Measurements from ENCODE around the gene CCDC126.
"Not testable (repeated sequence)": the region's sequence is repeated elsewhere in the genome, so short reads cannot be mapped to it uniquely, and the experiment has no call there.

The CCDC126 gene

GRCh38 chr7:23585304-23585703, 11.9 kb upstream of the CCDC126 start:
- H2BK5ac ChIP-seq (ENCODE audit: low read length): not testable (repeated sequence)
- no CpG with 5 or more reads among the region's 10 CpGs for WGBS (ENCODE audit: extremely low coverage, insufficient coverage, low lambda C conversion rate)

GRCh38 chr7:23586159-23586558, 11.0 kb upstream of the CCDC126 start:
- no peak overlapping the region for H2BK120ac ChIP-seq (ENCODE audit: low read depth, low read length)

More at GRCh38 chr7:23585304-23585703, 11.9 kb upstream of the CCDC126 start:
- not testable (repeated sequence) for DNase-seq; H3K79me2 ChIP-seq (ENCODE audit: control insufficient read depth, insufficient read depth, low read length); H3K4me3 ChIP-seq (ENCODE audit: low read length); H4K5ac ChIP-seq (ENCODE audit: low read length); H3K4ac ChIP-seq (ENCODE audit: low read depth, low read length); H3K27ac ChIP-seq (ENCODE audit: low read depth, low read length); H2BK120ac ChIP-seq (ENCODE audit: low read depth, low read length); H2AK5ac ChIP-seq (ENCODE audit: low read length); H3K79me1 ChIP-seq (ENCODE audit: low read length); H3K56ac ChIP-seq (ENCODE audit: low read length); H3K9ac ChIP-seq (ENCODE audit: low read length); H3K4me2 ChIP-seq (ENCODE audit: low read length); H3K4me1 ChIP-seq (ENCODE audit: control insufficient read depth, low read depth, low read length); H4K8ac ChIP-seq (ENCODE audit: low read depth, low read length); H2BK15ac ChIP-seq (replicated peaks; ENCODE audit: low read depth); H3K27me3 ChIP-seq (ENCODE audit: insufficient read depth, low read length, poor library complexity); H3K36me3 ChIP-seq (ENCODE audit: control insufficient read depth, insufficient read depth, low read length); H3K23ac ChIP-seq (ENCODE audit: low read length); H3K18ac ChIP-seq (ENCODE audit: low read length)

GRCh38 chr7:23590529-23590928, 6.7 kb upstream of the CCDC126 start:
- Histone ChIP-seq H3K36me3 (ENCODE audit: control insufficient read depth, insufficient read depth, low read length) (no peaks in the 10 kb centered on the region), H3K18ac (ENCODE audit: low read length) (no peak overlapping the region), H2BK120ac (ENCODE audit: low read depth, low read length) (no peak overlapping the region), H3K27ac (ENCODE audit: low read depth, low read length) (no peak overlapping the region), H3K79me2 (ENCODE audit: control insufficient read depth, insufficient read depth, low read length) (no peaks in the 10 kb centered on the region), H3K4me1 (ENCODE audit: control insufficient read depth, low read depth, low read length) (no peaks in the 10 kb centered on the region), H3K23ac (ENCODE audit: low read length) (no peak overlapping the region), H2BK5ac (ENCODE audit: low read length) (no peak overlapping the region), H3K4me2 (ENCODE audit: low read length) (no peak overlapping the region), H3K56ac (ENCODE audit: low read length) (no peak overlapping the region), H3K27me3 (ENCODE audit: insufficient read depth, low read length, poor library complexity) (no peaks in the 10 kb centered on the region), H3K4me3 (ENCODE audit: low read length) (no peak overlapping the region), H3K4ac (ENCODE audit: low read depth, low read length) (no peak overlapping the region), H3K9ac (ENCODE audit: low read length) (no peak overlapping the region), H4K8ac (ENCODE audit: low read depth, low read length) (no peak overlapping the region), H2AK5ac (ENCODE audit: low read length) (no peak overlapping the region), H4K5ac (ENCODE audit: low read length) (no peak overlapping the region), H2BK15ac (replicated peaks; ENCODE audit: low read depth) (no peak overlapping the region), H3K79me1 (ENCODE audit: low read length) (no peaks in the 10 kb centered on the region)
- DNase-seq: no peak
- WGBS (ENCODE audit: extremely low coverage, insufficient coverage, low lambda C conversion rate): no CpG with 5 or more reads among the region's 1 CpG

More at GRCh38 chr7:23586159-23586558, 11.0 kb upstream of the CCDC126 start:
- Histone ChIP-seq H3K4me2 (ENCODE audit: low read length) (no peak overlapping the region), H2BK5ac (ENCODE audit: low read length) (no peak overlapping the region), H4K5ac (ENCODE audit: low read length) (no peak overlapping the region), H3K79me1 (ENCODE audit: low read length) (no peaks in the 10 kb centered on the region), H3K9ac (ENCODE audit: low read length) (no peak overlapping the region), H3K23ac (ENCODE audit: low read length) (no peak overlapping the region), H3K36me3 (ENCODE audit: control insufficient read depth, insufficient read depth, low read length) (no peaks in the 10 kb centered on the region), H3K18ac (ENCODE audit: low read length) (no peak overlapping the region), H2AK5ac (ENCODE audit: low read length) (no peak overlapping the region), H4K8ac (ENCODE audit: low read depth, low read length) (no peak overlapping the region), H3K4me1 (ENCODE audit: control insufficient read depth, low read depth, low read length) (no peaks in the 10 kb centered on the region), H3K4ac (ENCODE audit: low read depth, low read length) (no peak overlapping the region), H3K79me2 (ENCODE audit: control insufficient read depth, insufficient read depth, low read length) (no peaks in the 10 kb centered on the region), H3K27me3 (ENCODE audit: insufficient read depth, low read length, poor library complexity) (no peaks in the 10 kb centered on the region), H3K4me3 (ENCODE audit: low read length) (no peak overlapping the region), H3K56ac (ENCODE audit: low read length) (no peak overlapping the region), H3K27ac (ENCODE audit: low read depth, low read length) (no peak overlapping the region), H2BK15ac (replicated peaks; ENCODE audit: low read depth) (no peak overlapping the region)
- DNase-seq: no peak
- no CpG with 5 or more reads among the region's 34 CpGs for WGBS (ENCODE audit: extremely low coverage, insufficient coverage, low lambda C conversion rate)

GRCh38 chr7:23593706-23594105, 3.5 kb upstream of the CCDC126 start:
- H3K4me1 ChIP-seq (ENCODE audit: control insufficient read depth, low read depth, low read length): no peaks in the 10 kb centered on the region
- no peak overlapping the region for H3K4ac ChIP-seq (ENCODE audit: low read depth, low read length)
- H3K79me2 ChIP-seq (ENCODE audit: control insufficient read depth, insufficient read depth, low read length): no peaks in the 10 kb centered on the region
- no peak overlapping the region for H2AK5ac ChIP-seq (ENCODE audit: low read length)
- DNase-seq: no peak
- H2BK15ac ChIP-seq (replicated peaks; ENCODE audit: low read depth): no peak overlapping the region
- no CpG with 5 or more reads among the region's 1 CpG for WGBS (ENCODE audit: extremely low coverage, insufficient coverage, low lambda C conversion rate)
- no peak overlapping the region for H3K23ac ChIP-seq (ENCODE audit: low read length)
- no peak overlapping the region for H4K5ac ChIP-seq (ENCODE audit: low read length)
- no peak overlapping the region for H3K4me2 ChIP-seq (ENCODE audit: low read length)
- H3K27ac ChIP-seq (ENCODE audit: low read depth, low read length): no peak overlapping the region
- H2BK5ac ChIP-seq (ENCODE audit: low read length): no peak overlapping the region
- no peaks in the 10 kb centered on the region for H3K79me1 ChIP-seq (ENCODE audit: low read length)
- no peak overlapping the region for H3K56ac ChIP-seq (ENCODE audit: low read length)
- no peak overlapping the region for H3K9ac ChIP-seq (ENCODE audit: low read length)
- no peak overlapping the region for H3K18ac ChIP-seq (ENCODE audit: low read length)
- H3K4me3 ChIP-seq (ENCODE audit: low read length): no peak overlapping the region
- H2BK120ac ChIP-seq (ENCODE audit: low read depth, low read length): no peak overlapping the region
- no peaks in the 10 kb centered on the region for H3K27me3 ChIP-seq (ENCODE audit: insufficient read depth, low read length, poor library complexity)
- H4K8ac ChIP-seq (ENCODE audit: low read depth, low read length): no peak overlapping the region
- no peaks in the 10 kb centered on the region for H3K36me3 ChIP-seq (ENCODE audit: control insufficient read depth, insufficient read depth, low read length)

- Histone ChIP-seq H4K8ac (ENCODE audit: low read depth, low read length) (no peak overlapping the region), H2AK5ac (ENCODE audit: low read length) (no peak overlapping the region), H3K9ac (ENCODE audit: low read length) (no peak overlapping the region), H2BK5ac (ENCODE audit: low read length) (no peak overlapping the region), H3K27ac (ENCODE audit: low read depth, low read length) (no peak overlapping the region), H3K56ac (ENCODE audit: low read length) (no peak overlapping the region), H3K18ac (ENCODE audit: low read length) (no peak overlapping the region), H2BK120ac (ENCODE audit: low read depth, low read length) (no peak overlapping the region), H2BK15ac (replicated peaks; ENCODE audit: low read depth) (no peak overlapping the region), H3K27me3 (ENCODE audit: insufficient read depth, low read length, poor library complexity) (no peaks in the 10 kb centered on the region), H3K4me1 (ENCODE audit: control insufficient read depth, low read depth, low read length) (no peaks in the 10 kb centered on the region), H3K79me2 (ENCODE audit: control insufficient read depth, insufficient read depth, low read length) (no peaks in the 10 kb centered on the region), H3K79me1 (ENCODE audit: low read length) (no peaks in the 10 kb centered on the region), H3K4me3 (ENCODE audit: low read length) (no peak overlapping the region), H3K4ac (ENCODE audit: low read depth, low read length) (no peak overlapping the region), H4K5ac (ENCODE audit: low read length) (no peak overlapping the region), H3K36me3 (ENCODE audit: control insufficient read depth, insufficient read depth, low read length) (no peaks in the 10 kb centered on the region), H3K23ac (ENCODE audit: low read length) (no peak overlapping the region), H3K4me2 (ENCODE audit: low read length) (no peak overlapping the region)
- peak; percentile 42 for DNase-seq
Observed at GRCh38 chr7:23594879-23595604, 2.1 kb upstream of the CCDC126 start.

GRCh38 chr7:23598296-23598695, 1.1 kb downstream of the CCDC126 start:
- no peaks in the 10 kb centered on the region for H3K27me3 ChIP-seq (ENCODE audit: insufficient read depth, low read length, poor library complexity)
- peak; percentile 71 for DNase-seq
- no CpG with 5 or more reads among the region's 4 CpGs for WGBS (ENCODE audit: extremely low coverage, insufficient coverage, low lambda C conversion rate)
- peak overlapping the region; percentile 69 for H3K4me3 ChIP-seq (ENCODE audit: low read length)
- H2BK120ac ChIP-seq (ENCODE audit: low read depth, low read length): no peak overlapping the region
- no peak overlapping the region for H2BK5ac ChIP-seq (ENCODE audit: low read length)
- H4K8ac ChIP-seq (ENCODE audit: low read depth, low read length): no peak overlapping the region
- no peak overlapping the region for H4K5ac ChIP-seq (ENCODE audit: low read length)
- no peak overlapping the region for H3K23ac ChIP-seq (ENCODE audit: low read length)
- H3K79me2 ChIP-seq (ENCODE audit: control insufficient read depth, insufficient read depth, low read length): no peaks in the 10 kb centered on the region
- H3K36me3 ChIP-seq (ENCODE audit: control insufficient read depth, insufficient read depth, low read length): no peaks in the 10 kb centered on the region
- no peak overlapping the region for H3K27ac ChIP-seq (ENCODE audit: low read depth, low read length)
- H2BK15ac ChIP-seq (replicated peaks; ENCODE audit: low read depth): no peak overlapping the region
- peak overlapping the region; percentile 94 for H3K9ac ChIP-seq (ENCODE audit: low read length)
- H3K4me2 ChIP-seq (ENCODE audit: low read length): peak overlapping the region; percentile 58
- H3K4ac ChIP-seq (ENCODE audit: low read depth, low read length): no peak overlapping the region
- no peak overlapping the region for H3K56ac ChIP-seq (ENCODE audit: low read length)
- H3K4me1 ChIP-seq (ENCODE audit: control insufficient read depth, low read depth, low read length): no peaks in the 10 kb centered on the region
- H3K18ac ChIP-seq (ENCODE audit: low read length): no peak overlapping the region
- no peak overlapping the region for H2AK5ac ChIP-seq (ENCODE audit: low read length)
- H3K79me1 ChIP-seq (ENCODE audit: low read length): no peaks in the 10 kb centered on the region

Measured in mesendoderm (in vitro differentiated cells).